AG20443 (cell line): ENCODE measurements around the gene EYS.

Experiments used
- DNase-seq: peaks from one replicate; pipeline ENCODE4 v3.0.0; 2012; ENCODE audit warnings: low spot score, mixed read lengths

Gene EYS

GRCh38 chr6:63732336-63732735, 1974.7 kb downstream of the EYS start:
- DNase-seq = no peak

GRCh38 chr6:63731930-63732329, 1975.1 kb downstream of the EYS start:
- DNase-seq = no peak

- DNase-seq = no peak
Observed at GRCh38 chr6:63730311-63730710, 1976.7 kb downstream of the EYS start.

GRCh38 chr6:63724721-63725120, 1982.3 kb downstream of the EYS start:
- DNase-seq = no peak

- DNase-seq = no peak
Observed at GRCh38 chr6:63721181-63721580, 1985.8 kb downstream of the EYS start.

GRCh38 chr6:63716169-63716568, 1990.9 kb downstream of the EYS start:
- no peak for DNase-seq

- no peak for DNase-seq
Observed at GRCh38 chr6:63714091-63714490, 1992.9 kb downstream of the EYS start.

GRCh38 chr6:63713332-63713731, 1993.7 kb downstream of the EYS start:
- no peak for DNase-seq

- DNase-seq = no peak
Observed at GRCh38 chr6:63709148-63709547, 1997.9 kb downstream of the EYS start.

- no peak for DNase-seq
Observed at GRCh38 chr6:63708631-63709030, 1998.4 kb downstream of the EYS start.

GRCh38 chr6:63706630-63707029, 2000.4 kb downstream of the EYS start:
- DNase-seq = no peak

- DNase-seq = no peak
Observed at GRCh38 chr6:63705707-63706106, 2001.3 kb downstream of the EYS start.

GRCh38 chr6:63690221-63690620, 2016.8 kb downstream of the EYS start:
- no peak for DNase-seq

GRCh38 chr6:63689421-63689820, 2017.6 kb downstream of the EYS start:
- DNase-seq = no peak

- no peak for DNase-seq
Observed at GRCh38 chr6:63685446-63686379, 2021.3 kb downstream of the EYS start.

- no peak for DNase-seq
Observed at GRCh38 chr6:63683071-63683603, 2023.9 kb downstream of the EYS start.

GRCh38 chr6:63677282-63677681, 2029.7 kb downstream of the EYS start:
- no peak for DNase-seq

GRCh38 chr6:63676412-63677114, 2030.5 kb downstream of the EYS start:
- DNase-seq = no peak

GRCh38 chr6:63675138-63675537, 2031.9 kb downstream of the EYS start:
- DNase-seq = no peak

GRCh38 chr6:63674635-63675034, 2032.4 kb downstream of the EYS start:
- DNase-seq = no peak

- no peak for DNase-seq
Observed at GRCh38 chr6:63673692-63674091, 2033.3 kb downstream of the EYS start.

- no peak for DNase-seq
Observed at GRCh38 chr6:63672582-63673129, 2034.4 kb downstream of the EYS start.
